ENCODE measurements around the gene SAT2.

DNA sequence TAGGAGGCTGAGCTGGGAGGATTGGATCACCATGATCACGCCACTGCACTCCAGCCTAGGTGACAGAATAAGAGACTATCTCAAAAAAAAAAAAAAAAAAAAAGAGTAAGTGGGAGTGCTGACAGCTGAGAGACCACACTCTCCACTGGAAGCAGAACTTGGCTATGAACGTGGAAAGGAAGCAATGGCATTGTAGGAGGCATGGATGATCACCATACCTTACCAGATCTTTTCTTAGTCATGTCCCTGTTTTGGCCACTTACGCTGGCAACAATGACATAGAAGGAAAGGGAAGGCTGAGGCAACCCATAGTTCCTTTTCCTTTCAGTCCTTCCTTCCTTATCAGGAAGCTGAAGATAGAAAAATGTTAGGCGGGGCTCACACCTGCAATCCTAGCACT is 19.4 kb upstream of the SAT2 start:
- TF ChIP-seq CTCF (IDR thresholded peaks at IDR 0.05; ENCODE audit: low read length) (no peak), EZH2phosphoT487 (IDR thresholded peaks at IDR 0.05; ENCODE audit: low read length) (no peak)

All from MM.1S (cell line).